D721Med (cell line): ENCODE measurements around the gene RBMX.
"Not testable (repeated sequence)": the region's sequence is repeated elsewhere in the genome, so short reads cannot be mapped to it uniquely, and the experiment has no call there.

ENCODE experiments used
- DNase-seq: peaks from one replicate; pipeline ENCODE4 v3.0.0; 2011; ENCODE audit warnings: low spot score; ENCODE audit not compliant: insufficient read length
- FAIRE-seq: peaks from 2 replicates; lab custom pipeline; 2011; peaks lifted over from hg19 to GRCh38; lab: Jason Lieb, UNC
- TF ChIP-seq, protein P1 (sequence below): IDR thresholded peaks from 2 replicates; pipeline ENCODE4 v1.5.1; 2012; ENCODE audit warnings: mild to moderate bottlenecking, control low read depth; ENCODE audit not compliant: insufficient read depth; ENCODE audit errors: missing control alignments

The RBMX gene

DNA sequence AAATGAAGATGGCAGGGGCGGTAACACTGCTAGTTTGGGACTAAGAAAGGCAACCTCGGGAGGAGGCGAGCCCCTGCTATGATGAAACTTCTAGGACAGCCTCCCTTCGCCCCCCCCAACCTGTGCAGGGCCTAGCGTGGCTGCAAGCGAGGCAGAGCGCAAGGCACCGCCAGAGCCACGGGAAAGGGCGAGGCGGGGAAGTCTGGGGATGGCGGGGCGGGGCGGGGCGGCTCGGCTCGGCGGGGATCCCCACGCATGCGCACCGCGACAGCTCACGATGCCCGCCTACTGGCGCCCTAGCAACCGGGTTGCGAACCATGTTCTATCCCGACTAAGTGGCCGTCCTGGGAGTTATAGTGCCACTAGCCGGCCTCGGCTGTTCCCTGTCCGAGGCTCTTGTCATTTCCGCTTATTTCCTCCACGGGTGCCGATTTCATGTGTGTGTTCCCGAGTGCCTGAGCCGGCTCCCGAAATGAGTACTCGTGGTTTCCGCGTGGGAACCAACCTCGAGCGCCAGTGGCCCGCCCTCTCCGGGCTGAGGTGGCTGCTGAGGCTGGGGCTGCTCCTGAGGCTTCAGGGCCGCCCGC lies 28.7 kb upstream of the RBMX start:
- DNase-seq, result peak; percentile 49
- FAIRE-seq, result no peak
- TF ChIP-seq, protein P1, sequence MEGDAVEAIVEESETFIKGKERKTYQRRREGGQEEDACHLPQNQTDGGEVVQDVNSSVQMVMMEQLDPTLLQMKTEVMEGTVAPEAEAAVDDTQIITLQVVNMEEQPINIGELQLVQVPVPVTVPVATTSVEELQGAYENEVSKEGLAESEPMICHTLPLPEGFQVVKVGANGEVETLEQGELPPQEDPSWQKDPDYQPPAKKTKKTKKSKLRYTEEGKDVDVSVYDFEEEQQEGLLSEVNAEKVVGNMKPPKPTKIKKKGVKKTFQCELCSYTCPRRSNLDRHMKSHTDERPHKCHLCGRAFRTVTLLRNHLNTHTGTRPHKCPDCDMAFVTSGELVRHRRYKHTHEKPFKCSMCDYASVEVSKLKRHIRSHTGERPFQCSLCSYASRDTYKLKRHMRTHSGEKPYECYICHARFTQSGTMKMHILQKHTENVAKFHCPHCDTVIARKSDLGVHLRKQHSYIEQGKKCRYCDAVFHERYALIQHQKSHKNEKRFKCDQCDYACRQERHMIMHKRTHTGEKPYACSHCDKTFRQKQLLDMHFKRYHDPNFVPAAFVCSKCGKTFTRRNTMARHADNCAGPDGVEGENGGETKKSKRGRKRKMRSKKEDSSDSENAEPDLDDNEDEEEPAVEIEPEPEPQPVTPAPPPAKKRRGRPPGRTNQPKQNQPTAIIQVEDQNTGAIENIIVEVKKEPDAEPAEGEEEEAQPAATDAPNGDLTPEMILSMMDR, result no peak

DNA sequence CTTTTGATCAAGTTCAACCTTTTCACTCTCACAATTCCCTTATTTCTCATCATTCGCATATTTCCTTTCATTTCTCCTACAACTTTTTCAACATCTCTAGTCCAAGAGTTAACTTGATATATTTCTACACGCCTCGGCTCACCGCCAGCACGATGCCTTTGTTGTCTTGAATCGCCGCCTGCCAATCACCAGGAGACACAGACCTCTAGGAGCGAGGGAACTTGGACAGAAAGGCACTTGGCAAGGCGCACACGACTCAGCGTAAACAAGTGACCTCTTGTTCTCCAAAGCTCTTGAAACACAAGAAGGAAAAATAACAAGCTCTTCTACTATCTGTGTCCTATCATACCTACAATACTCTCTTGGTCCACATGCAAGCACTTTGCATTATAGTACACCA lies 27.1 kb upstream of the RBMX start:
- FAIRE-seq (no peak), DNase-seq (no peak)
- TF ChIP-seq, protein P1, result no peak

DNA sequence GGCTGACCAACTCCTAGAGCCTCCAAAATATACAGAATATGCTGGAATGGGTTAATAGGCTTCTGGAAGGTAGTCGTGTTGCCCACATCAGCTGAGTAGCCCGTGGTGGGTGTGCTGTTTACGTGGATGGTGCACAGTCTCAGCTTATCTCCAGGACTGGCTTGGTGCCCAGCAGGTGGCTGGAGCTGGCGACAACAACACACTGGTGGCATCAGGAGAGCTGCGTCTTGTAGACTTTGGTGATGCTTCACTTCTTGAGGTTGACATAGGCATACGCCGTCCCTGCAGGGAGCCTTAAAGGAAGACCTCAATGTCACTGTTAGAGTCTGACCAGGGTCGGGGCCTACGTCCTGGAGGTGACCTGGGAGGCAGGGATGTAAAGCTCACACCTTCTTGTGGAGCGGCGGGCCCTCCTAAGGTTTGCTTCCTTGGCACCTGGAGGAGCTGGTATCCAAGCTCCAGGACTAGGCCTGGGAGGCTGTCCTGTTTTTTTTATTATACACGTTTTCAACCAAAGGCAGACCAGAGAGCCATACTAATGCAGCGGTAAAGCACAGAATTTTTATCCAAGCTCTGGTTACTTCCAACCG lies 26.5 kb upstream of the RBMX start:
- no peak for DNase-seq
- TF ChIP-seq, protein P1, result no peak
- no peak for FAIRE-seq

DNA sequence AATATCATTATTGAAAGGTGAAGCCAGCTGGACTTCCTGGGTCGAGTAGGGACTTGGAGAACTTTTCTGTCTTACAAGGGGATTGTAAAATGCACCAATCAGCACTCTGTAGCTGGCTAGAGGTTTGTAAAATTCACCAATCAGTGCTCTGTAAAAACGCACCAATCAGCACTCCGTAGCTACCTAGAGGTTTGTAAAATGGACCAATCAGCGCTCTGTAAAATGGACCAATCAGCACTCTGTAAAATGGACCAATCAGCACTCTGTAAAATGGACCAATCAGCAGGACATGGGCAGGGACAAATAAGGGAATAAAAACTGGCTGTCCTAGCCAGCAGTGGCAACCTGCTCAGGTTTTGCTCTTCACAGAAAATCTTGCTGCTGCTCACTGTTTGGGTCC lies 23.5 kb upstream of the RBMX start:
- not testable (repeated sequence) for DNase-seq, FAIRE-seq

DNA sequence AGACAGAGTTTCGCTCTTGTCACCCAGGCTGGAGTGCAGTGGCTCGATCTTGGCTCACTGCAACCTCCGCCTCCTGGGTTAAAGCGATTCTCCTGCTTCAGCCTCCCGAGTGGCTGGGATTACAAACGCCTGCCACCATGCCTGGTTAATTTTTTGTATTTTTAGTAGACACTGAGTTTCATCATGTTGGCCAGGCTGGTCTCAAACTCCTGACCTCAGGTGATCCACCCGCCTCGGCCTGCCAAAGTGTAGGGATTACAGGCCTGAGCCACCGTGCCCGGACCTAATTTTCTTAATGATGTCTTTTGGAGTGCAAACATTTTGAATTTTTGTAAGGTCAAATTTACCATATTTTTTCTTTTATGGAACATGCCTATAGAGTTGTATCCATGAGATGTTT lies 19.5 kb upstream of the RBMX start:
- DNase-seq, FAIRE-seq: not testable (repeated sequence)

DNA sequence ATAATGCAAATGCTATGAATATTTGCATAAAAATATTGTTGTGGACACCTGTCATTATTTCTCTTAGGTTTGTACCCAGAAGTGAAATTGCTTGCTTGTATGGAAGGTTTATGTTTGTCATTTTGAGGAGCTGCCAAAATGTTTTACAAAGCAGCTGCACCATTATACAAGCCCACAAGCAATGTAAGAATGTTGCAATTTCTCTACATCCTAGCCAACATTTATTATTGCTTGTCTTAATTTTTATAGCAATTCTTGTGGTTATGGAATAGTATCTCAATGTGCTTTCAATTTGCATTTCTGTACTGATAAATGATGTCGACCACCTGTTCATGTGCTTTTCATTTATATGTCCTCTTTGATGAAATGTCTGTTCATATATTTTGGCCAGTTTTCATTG lies 18.7 kb upstream of the RBMX start:
- TF ChIP-seq, protein P1, result no peak
- no peak for DNase-seq
- FAIRE-seq, result no peak

DNA sequence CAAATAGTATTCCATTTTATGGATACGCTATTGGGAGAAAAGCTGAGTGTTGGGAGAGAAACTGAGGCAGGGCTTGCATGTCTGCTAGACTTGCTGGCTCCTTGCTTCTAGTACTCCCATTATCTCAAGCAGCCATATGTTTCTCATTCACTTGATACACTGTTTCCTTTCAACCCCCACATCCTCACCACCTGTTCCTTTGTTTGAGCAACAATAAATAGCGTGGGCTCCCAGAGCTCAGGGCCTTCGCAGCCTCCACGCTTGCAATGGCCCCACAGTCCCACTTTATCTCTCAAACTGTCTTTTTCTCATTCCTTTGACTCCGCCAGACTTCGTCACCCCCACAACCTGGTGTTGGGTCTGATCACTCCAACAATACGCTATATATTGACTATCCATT lies 18.2 kb upstream of the RBMX start:
- not testable (repeated sequence) for DNase-seq, FAIRE-seq

DNA sequence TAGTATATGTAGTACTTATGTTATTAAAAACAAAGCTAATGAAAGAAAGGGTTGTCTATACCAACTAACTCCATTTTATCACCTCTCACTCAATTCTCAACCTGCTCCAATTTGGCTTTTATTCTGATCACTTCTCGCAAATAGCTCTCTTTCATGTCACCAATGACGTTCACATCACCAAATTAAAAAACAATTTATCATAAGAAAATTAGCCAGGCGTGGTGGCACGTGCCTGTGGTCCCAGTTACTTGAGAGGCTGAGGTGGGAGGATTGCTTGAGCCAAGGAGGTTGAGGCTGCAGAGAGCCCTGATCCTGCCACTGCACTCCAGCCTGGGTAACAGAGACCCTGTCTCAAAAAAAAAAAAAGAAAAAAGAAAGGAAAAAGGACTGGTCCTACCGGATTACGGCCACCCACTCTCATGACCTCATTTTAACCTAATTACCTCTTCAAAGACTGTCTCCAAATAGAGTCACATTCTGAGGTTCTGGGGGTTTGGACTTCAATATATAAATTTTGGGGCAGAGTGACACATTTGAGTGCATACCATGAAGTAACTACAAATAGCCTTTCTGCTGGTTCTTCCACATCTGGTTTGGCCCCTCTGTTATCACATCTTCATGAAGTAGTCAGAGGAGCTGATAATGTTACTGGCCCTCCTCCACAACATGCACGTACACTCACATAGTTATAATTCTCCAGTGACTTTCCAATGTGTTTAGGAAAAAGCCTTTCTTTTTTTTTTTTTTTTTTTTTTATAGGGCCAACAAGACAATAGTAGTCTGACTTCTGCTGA lies 15.8 kb upstream of the RBMX start:
- FAIRE-seq, result no peak

More for the DNA sequence above, 15.8 kb upstream of the RBMX start:
- TF ChIP-seq, protein P1, result no peak
- no peak for DNase-seq
